ENCODE results near the gene STK16.
A peak's percentile ranks its signal among the peaks of the same experiment; 100 is the strongest.

Gene STK16

GRCh38 chr2:219244789-219245147 is 511 bp upstream of the STK16 start:
- no peak overlapping the region for H3K27ac ChIP-seq (ENCODE audit: low read length)
- peaks cover 3% of the 10 kb centered on the region for H3K36me3 ChIP-seq (replicated peaks; ENCODE audit: low read depth, low read length)
- 0 out of 2 replicates have a peak overlapping the region, but pooled peaks have one; percentile 56 for H2AFZ ChIP-seq (ENCODE audit: low read depth, low read length)
- H3K27me3 ChIP-seq (ENCODE audit: low read depth, low read length): no peaks in the 10 kb centered on the region
- peak overlapping the region; percentile 86 for H3K4me2 ChIP-seq (ENCODE audit: low read length)
- H3K4me3 ChIP-seq (ENCODE audit: low read length): peak overlapping the region; percentile 98
- no peak for TF ChIP-seq CTCF (IDR thresholded peaks at IDR 0.05; ENCODE audit: low read depth, low read length)
- no peak for TF ChIP-seq EZH2phosphoT487 (IDR thresholded peaks at IDR 0.05; ENCODE audit: low read depth)
- peak overlapping the region; percentile 87 for H3K9ac ChIP-seq (ENCODE audit: low read length)
- no peaks in the 10 kb centered on the region for H3K9me3 ChIP-seq (ENCODE audit: insufficient read depth, low read length)
- no peaks in the 10 kb centered on the region for H4K20me1 ChIP-seq (ENCODE audit: insufficient read depth, low read length)
- peaks cover 31% of the 10 kb centered on the region for H3K4me1 ChIP-seq (ENCODE audit: low read length)
- peaks cover 13% of the 10 kb centered on the region for H3K79me2 ChIP-seq (ENCODE audit: low read length)

- peaks cover 7% of the 10 kb centered on the region for H3K36me3 ChIP-seq (replicated peaks; ENCODE audit: low read depth, low read length)
- H3K4me2 ChIP-seq (ENCODE audit: low read length): peak overlapping the region; percentile 86
- peak overlapping the region; percentile 58 for H3K27ac ChIP-seq (ENCODE audit: low read length)
- H3K4me1 ChIP-seq (ENCODE audit: low read length): peaks cover 37% of the 10 kb centered on the region
- no peaks in the 10 kb centered on the region for H4K20me1 ChIP-seq (ENCODE audit: insufficient read depth, low read length)
- H3K9ac ChIP-seq (ENCODE audit: low read length): peak overlapping the region; percentile 87
- H3K9me3 ChIP-seq (ENCODE audit: insufficient read depth, low read length): no peaks in the 10 kb centered on the region
- peak overlapping the region; percentile 98 for H3K4me3 ChIP-seq (ENCODE audit: low read length)
- H3K79me2 ChIP-seq (ENCODE audit: low read length): peaks cover 16% of the 10 kb centered on the region
- no peaks in the 10 kb centered on the region for H3K27me3 ChIP-seq (ENCODE audit: low read depth, low read length)
- no peak for TF ChIP-seq EZH2phosphoT487 (IDR thresholded peaks at IDR 0.05; ENCODE audit: low read depth)
- TF ChIP-seq CTCF (IDR thresholded peaks at IDR 0.05; ENCODE audit: low read depth, low read length): no peak
- no peak overlapping the region for H2AFZ ChIP-seq (ENCODE audit: low read depth, low read length)
Observed at GRCh38 chr2:219245899-219246230, 586 bp downstream of the STK16 start.

- Histone ChIP-seq H3K4me1 (ENCODE audit: low read length) (peaks cover 37% of the 10 kb centered on the region), H3K9me3 (ENCODE audit: insufficient read depth, low read length) (no peaks in the 10 kb centered on the region), H3K4me2 (ENCODE audit: low read length) (no peak overlapping the region), H3K79me2 (ENCODE audit: low read length) (peaks cover 18% of the 10 kb centered on the region), H3K4me3 (ENCODE audit: low read length) (no peak overlapping the region), H2AFZ (ENCODE audit: low read depth, low read length) (no peak overlapping the region), H4K20me1 (ENCODE audit: insufficient read depth, low read length) (no peaks in the 10 kb centered on the region), H3K27me3 (ENCODE audit: low read depth, low read length) (no peaks in the 10 kb centered on the region), H3K36me3 (replicated peaks; ENCODE audit: low read depth, low read length) (peaks cover 13% of the 10 kb centered on the region), H3K27ac (ENCODE audit: low read length) (no peak overlapping the region), H3K9ac (ENCODE audit: low read length) (no peak overlapping the region)
- no peak for TF ChIP-seq EZH2phosphoT487 (IDR thresholded peaks at IDR 0.05; ENCODE audit: low read depth)
- TF ChIP-seq CTCF (IDR thresholded peaks at IDR 0.05; ENCODE audit: low read depth, low read length): no peak
Observed at GRCh38 chr2:219246559-219246958, 1.3 kb downstream of the STK16 start.

GRCh38 chr2:219247678-219248642 is 2.7 kb downstream of the STK16 start:
- no peak overlapping the region for H3K4me2 ChIP-seq (ENCODE audit: low read length)

More at GRCh38 chr2:219247678-219248642, 2.7 kb downstream of the STK16 start:
- no peak overlapping the region for H2AFZ ChIP-seq (ENCODE audit: low read depth, low read length)
- H3K79me2 ChIP-seq (ENCODE audit: low read length): peaks cover 31% of the 10 kb centered on the region
- H3K27me3 ChIP-seq (ENCODE audit: low read depth, low read length): no peaks in the 10 kb centered on the region
- no peak overlapping the region for H3K27ac ChIP-seq (ENCODE audit: low read length)
- H4K20me1 ChIP-seq (ENCODE audit: insufficient read depth, low read length): no peaks in the 10 kb centered on the region
- no peak overlapping the region for H3K9ac ChIP-seq (ENCODE audit: low read length)
- H3K4me3 ChIP-seq (ENCODE audit: low read length): no peak overlapping the region
- H3K4me1 ChIP-seq (ENCODE audit: low read length): peaks cover 46% of the 10 kb centered on the region
- TF ChIP-seq EZH2phosphoT487 (IDR thresholded peaks at IDR 0.05; ENCODE audit: low read depth) (no peak), CTCF (IDR thresholded peaks at IDR 0.05; ENCODE audit: low read depth, low read length) (no peak)
- H3K36me3 ChIP-seq (replicated peaks; ENCODE audit: low read depth, low read length): peaks cover 18% of the 10 kb centered on the region
- no peaks in the 10 kb centered on the region for H3K9me3 ChIP-seq (ENCODE audit: insufficient read depth, low read length)
